ENCODE measurements around the gene MPIG6B.
"Not testable (repeated sequence)": the region's sequence is repeated elsewhere in the genome, so short reads cannot be mapped to it uniquely, and the experiment has no call there.

The MPIG6B gene

DNA sequence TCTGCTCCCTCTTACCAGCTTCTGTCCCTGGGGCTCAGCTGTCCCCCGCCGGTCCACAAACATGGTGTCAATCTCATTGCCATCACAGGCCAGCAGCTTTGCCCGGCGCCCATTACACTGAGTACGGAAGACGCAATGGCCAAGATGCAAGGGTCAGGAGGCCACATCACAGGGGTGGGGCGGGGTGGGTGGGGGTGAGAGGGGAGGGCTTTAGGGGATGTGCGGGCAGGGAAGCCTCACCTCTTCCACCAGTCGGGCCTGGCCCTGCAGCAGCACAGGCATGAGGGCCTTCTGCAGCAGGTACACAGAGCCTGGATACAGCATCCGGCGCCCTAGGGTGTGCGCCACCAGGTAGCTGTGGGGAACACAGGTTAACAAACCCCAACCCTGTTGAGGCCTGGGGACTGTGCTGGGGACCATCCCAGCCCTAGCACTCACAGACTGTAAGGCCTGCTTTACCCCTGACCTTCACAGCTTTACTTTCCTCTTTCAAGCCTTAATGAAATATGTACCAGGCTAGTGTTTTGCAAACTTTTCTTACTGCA, 31.5 kb upstream of the MPIG6B start:
- H3K36me3 Mint-ChIP-seq (ENCODE audit: low read depth) = peaks cover 45% of the 10 kb centered on the region
- H3K27ac Mint-ChIP-seq = no peak overlapping the region

GRCh38 chr6:31692353-31692752, 30.8 kb upstream of the MPIG6B start:
- Mint-ChIP-seq H3K27me3 (no peaks in the 10 kb centered on the region), H3K4me1 (ENCODE audit: low read depth) (peaks cover 17% of the 10 kb centered on the region), H3K36me3 (ENCODE audit: low read depth) (peaks cover 45% of the 10 kb centered on the region), H3K27ac (no peak overlapping the region), H3K4me3 (no peak overlapping the region), H3K9me3 (no peaks in the 10 kb centered on the region)

More for the DNA sequence above, 31.5 kb upstream of the MPIG6B start:
- Mint-ChIP-seq H3K27me3 (no peaks in the 10 kb centered on the region), H3K4me1 (ENCODE audit: low read depth) (peaks cover 16% of the 10 kb centered on the region), H3K9me3 (no peaks in the 10 kb centered on the region), H3K4me3 (no peak overlapping the region)

DNA sequence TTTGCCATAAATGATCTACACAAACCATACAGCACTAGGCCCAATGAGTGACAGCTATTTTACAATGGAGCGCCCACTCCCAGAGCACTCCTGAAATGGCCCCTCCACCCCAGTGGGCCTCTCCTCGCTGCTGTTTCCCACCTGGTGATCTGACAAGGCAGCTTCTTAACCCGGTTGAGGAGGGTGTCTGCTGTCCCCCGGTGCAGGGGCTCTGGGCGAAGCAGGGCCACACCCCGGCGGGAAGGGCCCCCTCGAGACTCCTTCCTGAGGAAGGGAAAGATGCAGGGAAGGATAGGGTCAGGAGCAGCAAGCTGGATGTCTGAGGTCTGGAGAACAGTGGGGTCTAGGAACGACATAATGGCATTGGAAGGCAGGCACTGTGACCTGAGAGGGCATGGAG, 30.3 kb upstream of the MPIG6B start:
- H3K4me1 Mint-ChIP-seq (ENCODE audit: low read depth) = peaks cover 23% of the 10 kb centered on the region
- no peaks in the 10 kb centered on the region for H3K27me3 Mint-ChIP-seq
- H3K27ac Mint-ChIP-seq = no peak overlapping the region
- H3K9me3 Mint-ChIP-seq = no peaks in the 10 kb centered on the region
- no peak overlapping the region for H3K4me3 Mint-ChIP-seq
- peaks cover 47% of the 10 kb centered on the region for H3K36me3 Mint-ChIP-seq (ENCODE audit: low read depth)

DNA sequence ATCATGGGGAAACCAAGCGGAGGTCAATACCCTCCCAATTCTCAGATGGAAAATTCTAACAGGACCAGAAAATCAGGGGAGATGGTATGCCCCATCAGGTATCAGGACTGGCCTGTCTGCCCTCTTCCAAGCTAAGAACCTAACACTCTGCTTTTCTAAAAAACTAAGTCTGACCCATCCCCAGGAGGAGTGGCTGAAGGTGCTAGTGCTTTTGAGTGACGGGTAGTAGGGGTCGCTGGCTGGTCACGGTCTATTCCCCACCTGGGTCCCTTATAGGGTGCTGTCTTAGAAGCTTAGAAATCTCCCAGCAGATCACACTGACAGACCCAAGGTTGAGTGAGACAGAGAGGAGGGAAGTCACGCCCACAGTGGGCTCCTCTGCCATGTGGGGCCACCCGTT, 29.6 kb upstream of the MPIG6B start:
- Mint-ChIP-seq H3K36me3 (ENCODE audit: low read depth) (peaks cover 48% of the 10 kb centered on the region), H3K9me3 (no peaks in the 10 kb centered on the region), H3K27ac (no peak overlapping the region), H3K4me3 (no peak overlapping the region), H3K27me3 (no peaks in the 10 kb centered on the region), H3K4me1 (ENCODE audit: low read depth) (peaks cover 25% of the 10 kb centered on the region)

DNA sequence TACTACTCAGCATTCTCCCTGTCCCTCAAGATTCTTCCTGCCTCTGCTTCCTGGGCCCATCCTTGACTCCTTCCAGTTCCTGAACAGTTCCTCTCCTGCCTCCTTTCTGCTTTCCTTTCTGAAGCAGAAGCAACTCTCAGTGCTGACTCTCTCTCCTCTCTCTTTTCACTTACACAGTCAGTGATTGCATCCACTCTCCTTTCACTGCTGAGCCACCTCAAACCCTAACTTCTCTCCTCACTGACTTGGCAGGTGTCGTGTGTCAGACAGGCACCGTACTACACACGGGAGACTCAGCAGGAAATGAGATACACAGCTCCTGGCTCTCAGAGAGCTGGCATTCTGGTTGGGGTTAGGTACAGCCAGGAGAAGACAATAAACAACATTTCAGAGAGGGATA, 25.6 kb upstream of the MPIG6B start:
- Mint-ChIP-seq H3K36me3 (ENCODE audit: low read depth) (peaks cover 42% of the 10 kb centered on the region), H3K27me3 (no peaks in the 10 kb centered on the region), H3K27ac (peak overlapping the region; percentile 26), H3K9me3 (no peaks in the 10 kb centered on the region), H3K4me1 (ENCODE audit: low read depth) (peaks cover 27% of the 10 kb centered on the region), H3K4me3 (no peak overlapping the region)

DNA sequence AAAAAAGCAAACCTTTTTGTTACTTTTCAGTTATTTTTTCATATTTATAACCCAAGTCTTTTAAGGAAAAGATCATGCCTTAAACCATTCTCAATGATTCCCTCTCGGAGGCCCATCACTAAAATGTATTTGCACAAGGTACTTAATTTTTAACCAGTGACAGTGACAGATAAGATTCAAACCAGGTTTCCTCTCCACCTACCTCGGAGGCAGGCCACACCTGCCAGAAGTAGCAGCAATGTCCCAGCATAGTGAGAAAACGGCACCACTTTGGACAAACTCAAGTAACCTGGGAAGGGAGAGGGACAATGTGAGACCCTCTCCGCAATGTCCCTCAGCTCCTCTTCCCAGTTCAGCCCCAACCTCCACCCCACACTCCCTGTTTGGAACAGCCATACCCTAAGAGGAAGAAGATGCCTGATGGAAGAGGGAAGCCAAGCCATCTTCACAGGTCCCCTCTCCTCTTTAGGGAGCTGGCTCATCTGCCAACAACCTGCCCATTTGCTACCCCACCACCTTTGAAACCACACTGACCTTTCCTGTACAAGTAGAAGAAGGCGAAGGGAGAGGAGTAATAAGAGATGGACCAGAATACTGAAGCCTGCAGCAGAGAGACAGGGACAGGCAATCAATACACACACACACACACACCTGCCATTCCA, 22.3 kb upstream of the MPIG6B start:
- H3K36me3 Mint-ChIP-seq (ENCODE audit: low read depth) = peaks cover 26% of the 10 kb centered on the region
- H3K4me3 Mint-ChIP-seq = peak overlapping the region; percentile 100
- H3K9me3 Mint-ChIP-seq = no peaks in the 10 kb centered on the region
- H3K4me1 Mint-ChIP-seq (ENCODE audit: low read depth) = peaks cover 31% of the 10 kb centered on the region
- peak overlapping the region; percentile 32 for H3K27ac Mint-ChIP-seq
- H3K27me3 Mint-ChIP-seq = no peaks in the 10 kb centered on the region

DNA sequence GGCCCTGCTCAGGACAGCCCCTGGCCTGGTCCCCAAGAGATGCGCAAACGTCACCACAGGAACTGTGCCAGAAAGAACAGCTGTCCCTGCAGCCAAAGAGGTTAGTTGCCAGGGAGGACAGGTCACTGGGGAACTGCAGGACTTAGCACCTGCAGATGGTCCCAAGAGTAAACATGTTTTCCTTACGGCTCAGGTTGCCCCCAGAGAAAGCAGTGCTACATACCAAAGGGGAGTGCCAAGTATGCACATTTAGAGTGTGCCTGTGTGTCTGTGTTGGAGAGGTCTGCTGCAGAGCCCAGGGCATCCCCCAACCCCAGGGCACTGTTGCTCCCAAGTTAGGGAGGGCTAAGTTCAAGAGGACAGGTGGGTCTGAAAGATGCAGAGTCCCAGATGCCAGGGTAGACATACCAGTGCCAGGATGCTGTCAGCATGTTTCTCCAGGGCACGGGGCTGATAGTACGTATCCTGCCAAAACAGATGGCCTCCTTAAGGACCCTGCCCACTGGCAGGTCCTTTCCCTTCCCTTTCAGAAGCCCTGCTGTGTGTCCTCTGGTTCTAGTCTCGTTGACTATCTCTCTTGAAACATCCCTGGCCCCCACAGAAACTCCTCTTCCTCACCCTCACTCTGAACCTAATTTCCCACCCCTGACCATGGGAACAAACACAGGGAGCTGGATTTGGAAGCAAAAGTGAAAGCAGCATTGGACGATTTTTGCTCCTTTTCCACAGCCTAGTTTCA, 21.3 kb upstream of the MPIG6B start:
- Mint-ChIP-seq H3K4me3 (peak overlapping the region; percentile 100), H3K27ac (peak overlapping the region; percentile 98), H3K4me1 (ENCODE audit: low read depth) (peaks cover 31% of the 10 kb centered on the region), H3K36me3 (ENCODE audit: low read depth) (peaks cover 21% of the 10 kb centered on the region), H3K9me3 (no peaks in the 10 kb centered on the region), H3K27me3 (no peaks in the 10 kb centered on the region)

GRCh38 chr6:31702405-31702818, 20.8 kb upstream of the MPIG6B start:
- H3K4me1 Mint-ChIP-seq (ENCODE audit: low read depth) = peaks cover 29% of the 10 kb centered on the region
- H3K4me3 Mint-ChIP-seq = peak overlapping the region; percentile 100
- H3K36me3 Mint-ChIP-seq (ENCODE audit: low read depth) = peaks cover 17% of the 10 kb centered on the region
- peak overlapping the region; percentile 98 for H3K27ac Mint-ChIP-seq
- H3K9me3 Mint-ChIP-seq = no peaks in the 10 kb centered on the region
- no peaks in the 10 kb centered on the region for H3K27me3 Mint-ChIP-seq

DNA sequence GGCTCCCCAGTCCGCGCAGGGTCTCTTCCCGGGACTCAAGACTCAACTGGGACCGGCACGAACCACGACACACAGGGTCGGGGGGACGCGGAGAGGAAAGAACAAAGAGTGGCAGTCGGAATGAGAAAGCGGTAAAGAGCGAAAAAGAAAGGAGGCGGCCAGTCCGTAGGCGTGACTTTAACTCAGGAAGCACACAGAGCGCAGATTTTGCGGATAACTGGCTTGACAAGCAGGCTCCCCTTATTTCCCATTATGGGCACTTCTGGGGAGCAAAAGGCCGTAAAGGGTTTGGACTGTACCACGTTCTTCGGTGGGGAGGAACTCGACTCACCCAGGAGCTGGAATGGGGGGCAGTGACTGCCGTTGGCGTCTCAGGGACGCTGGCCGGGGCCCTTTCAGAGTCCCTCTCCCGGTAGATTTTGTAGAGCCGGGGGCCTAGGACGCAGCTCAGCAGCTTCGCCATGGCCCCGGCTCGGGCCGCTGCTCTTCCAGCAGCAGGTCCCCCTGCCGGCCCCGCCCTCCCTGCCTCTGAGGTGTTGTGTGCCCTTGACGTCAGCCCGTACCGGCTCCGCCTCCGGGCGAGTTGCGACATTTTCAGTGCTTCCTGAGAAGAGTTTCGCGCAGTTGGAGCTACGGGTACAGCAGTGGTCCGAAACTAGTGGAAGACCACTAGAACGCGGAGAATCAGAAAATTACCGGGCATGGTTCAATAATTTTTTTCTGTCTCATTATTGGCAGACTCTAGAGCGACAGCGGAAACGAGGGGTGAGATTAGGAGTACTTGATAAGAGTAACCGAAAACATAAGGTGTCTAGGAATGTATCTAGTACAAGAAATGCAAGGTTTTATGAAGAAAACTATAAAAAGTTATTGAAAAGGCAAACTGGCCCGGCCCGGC, 20.1 kb upstream of the MPIG6B start, which contains the start of gene ABHD16A:
Gene ABHD16A, minus strand, starts transcription at position 506 of the 898 bp plus-strand sequence. Its CDS starts 43 bp downstream, at position 463.
- Mint-ChIP-seq H3K4me3 (peak within 1 kb of the TSS; percentile 100), H3K36me3 (ENCODE audit: low read depth) (peaks cover 11% of the 10 kb centered on the region), H3K9me3 (no peaks in the 10 kb centered on the region), H3K4me1 (ENCODE audit: low read depth) (peaks cover 22% of the 10 kb centered on the region), H3K27ac (peak within 1 kb of the TSS; percentile 98), H3K27me3 (no peaks in the 10 kb centered on the region)

DNA sequence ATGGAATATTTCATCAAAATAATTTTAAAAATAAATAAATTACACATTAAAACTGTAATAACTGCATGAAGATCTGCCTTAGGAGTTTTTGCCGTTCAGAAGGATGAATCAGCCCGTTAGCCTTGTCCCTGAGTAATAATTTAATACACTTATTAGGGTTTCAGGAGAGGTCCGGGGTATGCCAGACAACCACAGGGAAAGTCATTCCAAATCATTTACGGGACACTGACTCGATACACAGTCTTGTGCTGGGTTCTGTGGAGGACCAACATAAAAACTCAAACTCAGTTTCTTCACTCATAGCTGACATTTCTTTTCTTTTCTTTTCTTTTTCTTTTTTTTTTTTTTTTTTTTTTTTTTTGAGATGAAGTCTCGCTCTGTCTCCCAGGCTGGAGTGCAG, 17.2 kb upstream of the MPIG6B start:
- Mint-ChIP-seq H3K4me1 (ENCODE audit: low read depth) (peaks cover 23% of the 10 kb centered on the region), H3K27ac (no peak overlapping the region), H3K4me3 (no peak overlapping the region), H3K36me3 (ENCODE audit: low read depth) (peaks cover 4% of the 10 kb centered on the region), H3K9me3 (no peaks in the 10 kb centered on the region), H3K27me3 (no peaks in the 10 kb centered on the region)

DNA sequence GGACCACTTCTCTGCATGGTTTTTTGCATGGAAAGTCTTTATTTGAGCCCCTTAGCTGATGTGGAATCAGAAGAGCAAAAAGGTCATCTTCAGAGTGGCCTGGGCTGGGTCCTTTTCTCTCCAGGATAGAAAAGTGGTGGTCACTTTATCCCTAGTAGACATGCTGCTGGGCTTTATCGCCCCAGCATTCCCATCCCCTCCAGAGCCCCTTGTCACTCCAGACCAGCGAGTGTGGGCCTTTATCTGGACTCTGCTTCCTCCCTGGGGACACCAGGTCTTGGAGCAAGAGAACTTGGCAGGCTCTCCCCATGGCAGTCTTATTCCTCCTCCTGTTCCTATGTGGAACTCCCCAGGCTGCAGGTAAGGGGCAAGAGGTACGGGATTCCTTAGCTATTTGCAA, 16.6 kb upstream of the MPIG6B start, which contains the start of gene LY6G6F:
Gene LY6G6F, plus strand, starts transcription at position 268 of the 400 bp plus-strand sequence. Its CDS starts 41 bp downstream, at position 309.
- no peak within 1 kb of the TSS for H3K27ac Mint-ChIP-seq
- no peaks in the 10 kb centered on the region for H3K36me3 Mint-ChIP-seq (ENCODE audit: low read depth)
- H3K27me3 Mint-ChIP-seq = no peaks in the 10 kb centered on the region
- no peak within 1 kb of the TSS for H3K4me3 Mint-ChIP-seq
- peaks cover 22% of the 10 kb centered on the region for H3K4me1 Mint-ChIP-seq (ENCODE audit: low read depth)
- H3K9me3 Mint-ChIP-seq = no peaks in the 10 kb centered on the region

- no peak overlapping the region for H3K27ac Mint-ChIP-seq
- no peaks in the 10 kb centered on the region for H3K27me3 Mint-ChIP-seq
- no peaks in the 10 kb centered on the region for H3K36me3 Mint-ChIP-seq (ENCODE audit: low read depth)
- H3K4me1 Mint-ChIP-seq (ENCODE audit: low read depth) = peaks cover 14% of the 10 kb centered on the region
- H3K9me3 Mint-ChIP-seq = no peaks in the 10 kb centered on the region
- H3K4me3 Mint-ChIP-seq = no peak overlapping the region
These were observed 15.5 kb upstream of the MPIG6B start for GRCh38 chr6:31707701-31708100.

GRCh38 chr6:31708224-31708623, 14.9 kb upstream of the MPIG6B start:
- no peaks in the 10 kb centered on the region for H3K36me3 Mint-ChIP-seq (ENCODE audit: low read depth)
- H3K27me3 Mint-ChIP-seq = no peaks in the 10 kb centered on the region
- H3K4me3 Mint-ChIP-seq = no peak overlapping the region
- H3K9me3 Mint-ChIP-seq = no peaks in the 10 kb centered on the region
- H3K27ac Mint-ChIP-seq = no peak overlapping the region
- H3K4me1 Mint-ChIP-seq (ENCODE audit: low read depth) = peaks cover 14% of the 10 kb centered on the region

DNA sequence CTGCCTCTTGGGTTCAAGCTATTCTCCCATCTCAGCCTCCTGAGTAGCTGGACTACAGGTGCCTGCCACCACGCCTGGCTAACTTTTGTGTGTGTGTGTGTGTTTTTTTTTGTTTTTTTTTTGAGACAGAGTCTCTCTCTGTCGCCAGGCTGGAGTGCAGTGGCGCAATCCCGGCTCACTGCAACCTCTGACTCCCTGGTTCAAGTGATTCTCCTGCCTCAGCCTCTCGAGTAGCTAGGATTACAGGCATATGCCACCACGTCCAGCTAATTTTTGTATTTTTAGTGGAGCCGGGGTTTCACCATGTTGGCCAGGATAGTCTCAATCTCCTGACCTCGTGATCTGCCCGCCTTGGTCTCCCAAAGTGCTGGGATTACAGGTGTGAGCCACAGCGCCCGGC, 14.0 kb upstream of the MPIG6B start:
- not testable (repeated sequence) for H3K4me3 Mint-ChIP-seq; H3K27ac Mint-ChIP-seq; H3K27me3 Mint-ChIP-seq; H3K9me3 Mint-ChIP-seq; H3K36me3 Mint-ChIP-seq (ENCODE audit: low read depth)
- H3K4me1 Mint-ChIP-seq (ENCODE audit: low read depth) = peaks cover 14% of the 10 kb centered on the region
